Liver (tissue), 9 donors: ENCODE measurements around the gene SEC61G. TPM values are rescaled to one million over a fixed set of nuclear protein-coding genes. Genes with fewer than 3 reads are reported as not detected.

Experiments
- DNase-seq: peaks from one replicate; pipeline ENCODE4 v3.0.0-alpha.2; 2017; ENCODE audit warnings: low spot score
- H3K27ac ChIP-seq, 2 donors: one replicate each; pipeline ENCODE4 v1.7.0; 2013; ENCODE audit warnings: inconsistent platforms in 2 of 2, low read length in 2 of 2, control low read depth in 1 of 2, low read depth in 1 of 2, mild to moderate bottlenecking in 1 of 2
- H3K27me3 ChIP-seq, 4 donors: one replicate each; pipeline versions ENCODE4 v1.6.1 to v1.7.0; 2013; ENCODE audit warnings: low read length in 3 of 4, inconsistent platforms in 1 of 4, mild to moderate bottlenecking in 1 of 4, moderate library complexity in 1 of 4; ENCODE audit not compliant: control insufficient read depth in 4 of 4, insufficient read depth in 4 of 4
- H3K36me3 ChIP-seq, 4 donors: one replicate each; pipeline versions ENCODE4 v1.6.1 to v1.7.0; 2013; ENCODE audit warnings: low read length in 3 of 4, mild to moderate bottlenecking in 3 of 4, low read depth in 1 of 4, moderate library complexity in 1 of 4; ENCODE audit not compliant: control insufficient read depth in 4 of 4, insufficient read depth in 3 of 4
- H3K4me1 ChIP-seq, 4 donors: one replicate each; pipeline versions ENCODE4 v1.6.1 to v1.7.0; 2013; ENCODE audit warnings: low read length in 3 of 4, mild to moderate bottlenecking in 3 of 4, moderate library complexity in 1 of 4; ENCODE audit not compliant: control insufficient read depth in 4 of 4, insufficient read depth in 4 of 4
- H3K4me3 ChIP-seq, 3 donors: one replicate each; pipeline versions ENCODE4 v1.6.1 to v1.7.0; 2013; ENCODE audit warnings: low read length in 3 of 3, control low read depth in 1 of 3, low read depth in 1 of 3, mild to moderate bottlenecking in 1 of 3
- H3K9ac ChIP-seq, 2 donors: one replicate each; pipeline ENCODE4 v1.7.0; 2013; ENCODE audit warnings: low read length in 2 of 2, mild to moderate bottlenecking in 2 of 2, moderate library complexity in 2 of 2, control low read depth in 1 of 2, low read depth in 1 of 2
- H3K9me3 ChIP-seq, 4 donors: one replicate each; pipeline versions ENCODE4 v1.6.1 to v1.7.0; 2013; ENCODE audit warnings: low read length in 3 of 4; ENCODE audit not compliant: control insufficient read depth in 4 of 4
- EGR1 ChIP-seq, 2 donors: IDR thresholded peaks; 2 replicates each; pipeline ENCODE4 v1.6.1; 2016 to 2018; ENCODE audit warnings: antibody characterized with exemption in 2 of 2, low read depth in 2 of 2
- FOXA1 ChIP-seq: IDR thresholded peaks from 2 replicates; pipeline ENCODE4 v1.6.1; 2016; ENCODE audit warnings: antibody characterized with exemption
- FOXA2 ChIP-seq: IDR thresholded peaks from 2 replicates; pipeline ENCODE4 v1.6.1; 2016; ENCODE audit warnings: antibody characterized with exemption
- GABPA ChIP-seq, 2 donors: IDR thresholded peaks in 1 of 2; conservative IDR thresholded peaks in 1 of 2; 2 replicates each; pipeline ENCODE4 v1.6.1; 2016; ENCODE audit warnings: antibody characterized with exemption in 2 of 2, mild to moderate bottlenecking in 1 of 2, moderate library complexity in 1 of 2
- HNF4A ChIP-seq, 2 donors: conservative IDR thresholded peaks; 2 replicates each; pipeline ENCODE4 v1.6.1; 2016; ENCODE audit warnings: antibody characterized with exemption in 2 of 2, mild to moderate bottlenecking in 2 of 2
- HNF4G ChIP-seq: IDR thresholded peaks from 2 replicates; pipeline ENCODE4 v1.6.1; 2016; ENCODE audit warnings: antibody characterized with exemption
- JUND ChIP-seq, 2 donors: IDR thresholded peaks; 2 replicates each; pipeline ENCODE4 v1.6.1; 2016; ENCODE audit warnings: antibody characterized with exemption in 2 of 2
- NR2F2 ChIP-seq: IDR thresholded peaks from 2 replicates; pipeline ENCODE4 v1.6.1; 2016; ENCODE audit warnings: antibody characterized with exemption
- RAD21 ChIP-seq, 2 donors: IDR thresholded peaks; 2 replicates each; pipeline ENCODE4 v1.6.1; 2016; ENCODE audit warnings: antibody characterized with exemption in 2 of 2, mild to moderate bottlenecking in 2 of 2
- RXRA ChIP-seq, 2 donors: IDR thresholded peaks; 2 replicates each; pipeline ENCODE4 v1.6.1; 2017 to 2018; ENCODE audit warnings: antibody characterized with exemption in 2 of 2, mild to moderate bottlenecking in 1 of 2
- SP1 ChIP-seq: IDR thresholded peaks from 2 replicates; pipeline ENCODE4 v1.6.1; 2018; ENCODE audit warnings: antibody characterized with exemption, mild to moderate bottlenecking
- TAF1 ChIP-seq: conservative IDR thresholded peaks from 2 replicates; pipeline ENCODE4 v1.6.1; 2016; ENCODE audit warnings: antibody characterized with exemption, mild to moderate bottlenecking
- YY1 ChIP-seq: IDR thresholded peaks from 2 replicates; pipeline ENCODE4 v1.6.1; 2016; ENCODE audit warnings: antibody characterized with exemption, mild to moderate bottlenecking
- WGBS: extraction: QIAGEN DNeasy Blood & Tissue Kit; methylation state at CpG from one replicate; pipeline ENCODE4 v1.1.7; 2013; 5-methylcytosine and 5-hydroxymethylcytosine counted together
- polyA plus RNA-seq, 2 donors: library from polyadenylated mRNA; stranded (reverse) in 1 of 2; unstranded in 1 of 2; fragments of 200-250 nt in 1 of 2; fragments of >200 nt in 1 of 2; fragmentation: Nextera tagmentation in 1 of 2; extraction: Ambion mirVana in 1 of 2; gene quantifications; one replicate each; pipeline versions ENCODE4 v1.2.1 to v1.2.3, GENCODE V29; 2013 to 2015
- total RNA-seq, 2 donors: library from RNA; depleted of rRNA; stranded (reverse); fragments of >200 nt; gene quantifications; one replicate each; pipeline ENCODE4 v1.2.3, GENCODE V29; 2014
- TF ChIP-seq, protein P1 (sequence below): IDR thresholded peaks from 2 replicates; pipeline ENCODE4 v1.6.1; 2016; ENCODE audit warnings: antibody characterized with exemption
- TF ChIP-seq, protein P2 (sequence below): fragments of 150-350 bp; IDR thresholded peaks from 2 replicates; pipeline ENCODE4 v1.5.1; 2017; ENCODE audit warnings: improper control_type of control experiment, low read depth, low read length; ENCODE audit not compliant: missing input control
- TF ChIP-seq, protein P3 (sequence below): IDR thresholded peaks from 2 replicates; pipeline ENCODE4 v1.6.1; 2016; ENCODE audit warnings: antibody characterized with exemption
- TF ChIP-seq, protein P4 (sequence below): IDR thresholded peaks from 2 replicates; pipeline ENCODE4 v1.6.1; 2016; ENCODE audit warnings: antibody characterized with exemption, mild to moderate bottlenecking
- TF ChIP-seq, protein P5 (sequence below): IDR thresholded peaks from 2 replicates; pipeline ENCODE4 v1.6.1; 2016; ENCODE audit warnings: antibody characterized with exemption
- donor health status: healthy.
- donor health status: healthy.
- donor health status: healthy.
- donor health status: healthy.
- donor health status: healthy.

Gene SEC61G
- total RNA-seq (100 to 1,000 TPM in 1 of 2 donors, 10 to 100 TPM in 1; 57.0 to 329 TPM), polyA plus RNA-seq (100 to 1,000 TPM; 179 to 276 TPM)

DNA sequence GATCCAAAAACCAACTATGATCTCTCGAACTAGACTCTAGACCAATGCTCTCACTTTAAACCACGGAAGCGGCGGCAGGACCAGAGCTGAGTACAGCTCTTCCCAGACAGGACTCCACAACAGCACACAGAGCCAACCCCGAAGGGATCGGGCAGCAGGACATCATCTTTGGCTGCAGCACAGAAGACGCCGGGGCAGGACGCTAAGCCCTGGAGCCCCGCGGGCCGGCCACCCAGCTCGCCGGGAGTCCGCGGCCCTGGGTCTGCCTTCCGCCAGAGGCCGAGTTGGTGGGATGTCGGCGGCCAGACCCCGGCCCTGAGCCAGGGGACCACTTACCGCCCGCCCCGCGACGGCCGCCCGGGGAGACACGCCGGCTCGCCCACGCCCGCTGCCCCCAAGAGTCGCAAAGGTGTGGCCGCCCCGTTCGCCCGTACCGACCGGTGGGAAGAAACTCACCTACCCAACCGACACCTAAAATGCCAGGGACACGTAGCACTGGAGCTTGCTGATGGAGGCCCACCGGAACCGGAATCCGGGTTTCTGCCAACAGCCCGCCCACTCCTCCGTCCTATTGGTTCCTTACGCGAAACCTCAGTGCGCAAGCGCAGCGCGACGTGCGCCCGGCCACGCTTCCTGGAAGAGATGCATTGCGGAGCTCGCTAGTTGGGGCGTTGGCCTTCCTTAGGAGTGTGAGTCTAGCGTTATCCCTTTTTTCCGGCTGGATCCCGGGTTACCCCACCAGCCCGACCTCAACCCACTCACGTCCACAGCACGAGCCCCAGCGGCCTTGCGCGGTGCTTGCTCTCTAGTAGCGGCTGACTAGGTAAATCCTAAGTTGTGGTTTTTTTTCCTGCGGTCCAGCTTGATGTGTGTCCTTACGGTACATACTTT lies at the start of gene SEC61G:
TSS of gene SEC61G (minus strand) at position 510 of the 891 bp plus-strand sequence. CDS start 1,623 bp downstream, outside the sequence.
- no peaks in the 10 kb centered on the region for H3K27me3 ChIP-seq
- H3K4me1 ChIP-seq: peaks cover 4 to 11% (median 9%) of the 10 kb centered on the region in 4 donors
- no peaks in the 10 kb centered on the region for H3K9me3 ChIP-seq
- TF ChIP-seq TAF1 (peak; percentile 75), EGR1 (IDR thresholded peaks at IDR 0.05; ENCODE audit: low read depth in 2 of 2) (peak; percentile 87 to 88), RXRA (IDR thresholded peaks at IDR 0.05) (peak in 1 of 2 donors; percentile 50), RAD21 (IDR thresholded peaks at IDR 0.05) (no peak), NR2F2 (no peak), HNF4G (no peak), HNF4A (conservative IDR thresholded peaks at IDR 0.05) (no peak), GABPA (IDR thresholded peaks at IDR 0.05 in 1 of 2, conservative IDR thresholded peaks at IDR 0.05 in 1 of 2) (peak; percentile 84 to 96), SP1 (peak; percentile 31), FOXA2 (no peak), YY1 (peak; percentile 86), JUND (IDR thresholded peaks at IDR 0.05) (no peak), FOXA1 (no peak)
- TF ChIP-seq, protein P1, sequence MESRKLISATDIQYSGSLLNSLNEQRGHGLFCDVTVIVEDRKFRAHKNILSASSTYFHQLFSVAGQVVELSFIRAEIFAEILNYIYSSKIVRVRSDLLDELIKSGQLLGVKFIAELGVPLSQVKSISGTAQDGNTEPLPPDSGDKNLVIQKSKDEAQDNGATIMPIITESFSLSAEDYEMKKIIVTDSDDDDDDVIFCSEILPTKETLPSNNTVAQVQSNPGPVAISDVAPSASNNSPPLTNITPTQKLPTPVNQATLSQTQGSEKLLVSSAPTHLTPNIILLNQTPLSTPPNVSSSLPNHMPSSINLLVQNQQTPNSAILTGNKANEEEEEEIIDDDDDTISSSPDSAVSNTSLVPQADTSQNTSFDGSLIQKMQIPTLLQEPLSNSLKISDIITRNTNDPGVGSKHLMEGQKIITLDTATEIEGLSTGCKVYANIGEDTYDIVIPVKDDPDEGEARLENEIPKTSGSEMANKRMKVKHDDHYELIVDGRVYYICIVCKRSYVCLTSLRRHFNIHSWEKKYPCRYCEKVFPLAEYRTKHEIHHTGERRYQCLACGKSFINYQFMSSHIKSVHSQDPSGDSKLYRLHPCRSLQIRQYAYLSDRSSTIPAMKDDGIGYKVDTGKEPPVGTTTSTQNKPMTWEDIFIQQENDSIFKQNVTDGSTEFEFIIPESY: no peak
- TF ChIP-seq, protein P2, sequence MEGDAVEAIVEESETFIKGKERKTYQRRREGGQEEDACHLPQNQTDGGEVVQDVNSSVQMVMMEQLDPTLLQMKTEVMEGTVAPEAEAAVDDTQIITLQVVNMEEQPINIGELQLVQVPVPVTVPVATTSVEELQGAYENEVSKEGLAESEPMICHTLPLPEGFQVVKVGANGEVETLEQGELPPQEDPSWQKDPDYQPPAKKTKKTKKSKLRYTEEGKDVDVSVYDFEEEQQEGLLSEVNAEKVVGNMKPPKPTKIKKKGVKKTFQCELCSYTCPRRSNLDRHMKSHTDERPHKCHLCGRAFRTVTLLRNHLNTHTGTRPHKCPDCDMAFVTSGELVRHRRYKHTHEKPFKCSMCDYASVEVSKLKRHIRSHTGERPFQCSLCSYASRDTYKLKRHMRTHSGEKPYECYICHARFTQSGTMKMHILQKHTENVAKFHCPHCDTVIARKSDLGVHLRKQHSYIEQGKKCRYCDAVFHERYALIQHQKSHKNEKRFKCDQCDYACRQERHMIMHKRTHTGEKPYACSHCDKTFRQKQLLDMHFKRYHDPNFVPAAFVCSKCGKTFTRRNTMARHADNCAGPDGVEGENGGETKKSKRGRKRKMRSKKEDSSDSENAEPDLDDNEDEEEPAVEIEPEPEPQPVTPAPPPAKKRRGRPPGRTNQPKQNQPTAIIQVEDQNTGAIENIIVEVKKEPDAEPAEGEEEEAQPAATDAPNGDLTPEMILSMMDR: no peak
- TF ChIP-seq, protein P3, sequence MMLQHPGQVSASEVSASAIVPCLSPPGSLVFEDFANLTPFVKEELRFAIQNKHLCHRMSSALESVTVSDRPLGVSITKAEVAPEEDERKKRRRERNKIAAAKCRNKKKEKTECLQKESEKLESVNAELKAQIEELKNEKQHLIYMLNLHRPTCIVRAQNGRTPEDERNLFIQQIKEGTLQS: no peak
- TF ChIP-seq, protein P4, sequence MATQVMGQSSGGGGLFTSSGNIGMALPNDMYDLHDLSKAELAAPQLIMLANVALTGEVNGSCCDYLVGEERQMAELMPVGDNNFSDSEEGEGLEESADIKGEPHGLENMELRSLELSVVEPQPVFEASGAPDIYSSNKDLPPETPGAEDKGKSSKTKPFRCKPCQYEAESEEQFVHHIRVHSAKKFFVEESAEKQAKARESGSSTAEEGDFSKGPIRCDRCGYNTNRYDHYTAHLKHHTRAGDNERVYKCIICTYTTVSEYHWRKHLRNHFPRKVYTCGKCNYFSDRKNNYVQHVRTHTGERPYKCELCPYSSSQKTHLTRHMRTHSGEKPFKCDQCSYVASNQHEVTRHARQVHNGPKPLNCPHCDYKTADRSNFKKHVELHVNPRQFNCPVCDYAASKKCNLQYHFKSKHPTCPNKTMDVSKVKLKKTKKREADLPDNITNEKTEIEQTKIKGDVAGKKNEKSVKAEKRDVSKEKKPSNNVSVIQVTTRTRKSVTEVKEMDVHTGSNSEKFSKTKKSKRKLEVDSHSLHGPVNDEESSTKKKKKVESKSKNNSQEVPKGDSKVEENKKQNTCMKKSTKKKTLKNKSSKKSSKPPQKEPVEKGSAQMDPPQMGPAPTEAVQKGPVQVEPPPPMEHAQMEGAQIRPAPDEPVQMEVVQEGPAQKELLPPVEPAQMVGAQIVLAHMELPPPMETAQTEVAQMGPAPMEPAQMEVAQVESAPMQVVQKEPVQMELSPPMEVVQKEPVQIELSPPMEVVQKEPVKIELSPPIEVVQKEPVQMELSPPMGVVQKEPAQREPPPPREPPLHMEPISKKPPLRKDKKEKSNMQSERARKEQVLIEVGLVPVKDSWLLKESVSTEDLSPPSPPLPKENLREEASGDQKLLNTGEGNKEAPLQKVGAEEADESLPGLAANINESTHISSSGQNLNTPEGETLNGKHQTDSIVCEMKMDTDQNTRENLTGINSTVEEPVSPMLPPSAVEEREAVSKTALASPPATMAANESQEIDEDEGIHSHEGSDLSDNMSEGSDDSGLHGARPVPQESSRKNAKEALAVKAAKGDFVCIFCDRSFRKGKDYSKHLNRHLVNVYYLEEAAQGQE: peak; percentile 76
- TF ChIP-seq, protein P5, sequence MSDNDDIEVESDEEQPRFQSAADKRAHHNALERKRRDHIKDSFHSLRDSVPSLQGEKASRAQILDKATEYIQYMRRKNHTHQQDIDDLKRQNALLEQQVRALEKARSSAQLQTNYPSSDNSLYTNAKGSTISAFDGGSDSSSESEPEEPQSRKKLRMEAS: peak; percentile 78
- H3K9ac ChIP-seq: peak within 1 kb of the TSS; percentile 97 to 98
- WGBS: under 1% methylated on average over 72 of the region's 72 CpGs
- H3K36me3 ChIP-seq: peaks cover 0 to 15% (median 6%) of the 10 kb centered on the region in 4 donors
- H3K4me3 ChIP-seq: peak within 1 kb of the TSS; percentile 81 to 96 (median 85)
- H3K27ac ChIP-seq: peak within 1 kb of the TSS; percentile 89 to 95
- DNase-seq: peak; percentile 95
